ENCODE results near the gene SETD7.

DNA sequence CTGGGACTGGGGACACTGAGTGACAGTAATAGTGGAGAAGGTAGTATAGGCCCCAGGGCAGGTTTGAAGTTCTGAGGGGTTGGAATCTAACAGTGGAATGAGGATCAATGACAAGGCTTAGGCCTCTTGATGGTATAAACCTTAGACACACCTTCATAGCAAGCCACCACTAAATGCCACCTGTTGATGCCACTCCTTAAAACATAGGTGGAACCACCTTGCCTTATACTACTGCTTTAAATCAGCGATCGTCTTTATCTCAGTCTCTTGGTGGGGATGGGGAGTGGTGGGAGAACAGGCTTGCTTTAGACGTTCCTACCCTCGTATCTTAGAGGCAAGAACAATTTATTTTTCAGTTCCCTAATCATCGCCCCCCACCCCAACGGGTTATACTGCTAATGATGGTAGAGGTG is 100.9 kb downstream of the SETD7 start:
- TF ChIP-seq CTCF (IDR thresholded peaks at IDR 0.05): no peak
- TF ChIP-seq POLR2A (IDR thresholded peaks at IDR 0.05): no peak
